ENCODE data around the gene RNF225. TPM values are rescaled to one million over a fixed set of nuclear protein-coding genes. Genes with fewer than 3 reads are reported as not detected.
A peak's percentile ranks its signal among the peaks of the same experiment; 100 is the strongest.

RNF225 gene
- total and polyA plus RNA-seq, 9 of the 15 experiments (the other 6 are each of a cell fraction or from before 2014, with no cell fraction given), result 0.33 TPM; not detected in 8

- TF ChIP-seq RERE (CRISPR knock-in tag; IDR thresholded peaks at IDR 0.05; ENCODE audit: borderline replicate concordance), result no peak
- TF ChIP-seq ZNF609 (CRISPR knock-in tag; IDR thresholded peaks at IDR 0.05; ENCODE audit: borderline replicate concordance), result no peak
- TF ChIP-seq MYBL2 (IDR thresholded peaks at IDR 0.05; ENCODE audit: low read depth), result no peak
- no peak for TF ChIP-seq MYBL2 (CRISPR knock-in tag; IDR thresholded peaks at IDR 0.05; ENCODE audit: borderline replicate concordance)
- TF ChIP-seq PHF8 (IDR thresholded peaks at IDR 0.05; ENCODE audit: borderline replicate concordance, low read length), result peak; percentile 87; the same call in 1 of the 2 replicates
- TF ChIP-seq PPARD (CRISPR knock-in tag; IDR thresholded peaks at IDR 0.05), result no peak
- peak; percentile 86 for TF ChIP-seq ATF1 (CRISPR knock-in tag; IDR thresholded peaks at IDR 0.05)
- TF ChIP-seq ATF1 (tag; IDR thresholded peaks at IDR 0.05), result peak; percentile 97
- TF ChIP-seq CHD2 (IDR thresholded peaks at IDR 0.05; ENCODE audit: low read depth, low read length), result peak; percentile 55; the same call in 1 of the 2 replicates
- 0 out of 2 replicates have a peak, but pooled peaks have one; percentile 56 for TF ChIP-seq E2F5 (CRISPR knock-in tag; IDR thresholded peaks at IDR 0.05)
- TF ChIP-seq JUN (IDR thresholded peaks at IDR 0.05; ENCODE audit: borderline replicate concordance, low read depth, low read length), result 0 out of 2 replicates have a peak, but pooled peaks have one; percentile 21
- no peak for TF ChIP-seq JUN (CRISPR knock-in tag; IDR thresholded peaks at IDR 0.05; ENCODE audit: borderline replicate concordance)
- TF ChIP-seq ARID3B (CRISPR knock-in tag; IDR thresholded peaks at IDR 0.05; ENCODE audit: borderline replicate concordance), result no peak
These were observed 5.7 kb downstream of the RNF225 start (continued) for GRCh38 chr19:58400916-58401839.
